K562 (cell line): ENCODE data around the gene VSIG10L. TPM values are rescaled to one million over a fixed set of nuclear protein-coding genes. Genes with fewer than 3 reads are reported as not detected.

ENCODE experiments used
- BRD9 ChIP-seq: fragments of 450-650 bp; IDR thresholded peaks from 2 replicates; pipeline ENCODE4 v1.6.1; 2018; ENCODE audit warnings: low read depth; ENCODE audit not compliant: partially characterized antibody
- CBX5 ChIP-seq: IDR thresholded peaks from 2 replicates; pipeline ENCODE4 v1.6.1; 2014; ENCODE audit warnings: low read depth, borderline replicate concordance
- E2F6 ChIP-seq, 2 experiments: IDR thresholded peaks; 2 replicates each; pipeline ENCODE4 v1.6.1; 2011; ENCODE audit warnings: borderline replicate concordance in 1 of 2, control low read depth in 1 of 2, low read depth in 1 of 2, low read length in 1 of 2, mild to moderate bottlenecking in 1 of 2, mixed read lengths in 1 of 2, moderate library complexity in 1 of 2; ENCODE audit not compliant: insufficient read depth in 1 of 2, insufficient read length in 1 of 2, poor library complexity in 1 of 2, severe bottlenecking in 1 of 2; ENCODE audit errors: extremely low read depth in 1 of 2
- ELF1 ChIP-seq: fragments of 200-800 bp; sonication (Bioruptor generic); IDR thresholded peaks from 2 replicates; pipeline ENCODE4 v1.6.1; 2016; ENCODE audit warnings: missing genetic modification characterization, missing compliant biosample characterization
- ELF4 ChIP-seq: fragments of 450-650 bp; formaldehyde crosslinking; IDR thresholded peaks from 2 replicates; pipeline ENCODE4 v1.4.0; 2022; ENCODE audit warnings: missing genetic modification characterization
- FOXM1 ChIP-seq, 2 experiments: fragments of 450-650 bp in 1 of 2; sonication (generic) in 1 of 2; formaldehyde crosslinking in 1 of 2; IDR thresholded peaks; 2 replicates each; pipeline versions ENCODE4 v1.6.1 to v1.9.0; 2017 to 2022; ENCODE audit warnings: low read depth in 2 of 2, mild to moderate bottlenecking in 2 of 2, missing genetic modification reagents in 1 of 2, moderate library complexity in 1 of 2
- GATAD2A ChIP-seq: fragments of 450-650 bp; IDR thresholded peaks from 2 replicates; pipeline ENCODE4 v1.6.1; 2017
- HEY1 ChIP-seq: fragments of 250-450 bp; sonication (Bioruptor Pico); IDR thresholded peaks from 2 replicates; pipeline ENCODE4 v1.5.0; 2020; ENCODE audit warnings: mild to moderate bottlenecking, moderate library complexity, borderline replicate concordance
- HNRNPH1 ChIP-seq: fragments of 200-400 bp; formaldehyde crosslinking; optimal IDR thresholded peaks from 2 replicates; pipeline ENCODE3; 2017; ENCODE audit warnings: low read depth, mild to moderate bottlenecking, low read length, moderate library complexity
- HNRNPUL1 ChIP-seq: fragments of 200-400 bp; formaldehyde crosslinking; IDR thresholded peaks from 2 replicates; pipeline ENCODE4 v1.6.1; 2017; ENCODE audit warnings: low read length
- IRF2 ChIP-seq: sonication (generic); formaldehyde crosslinking; IDR thresholded peaks from 2 replicates; pipeline ENCODE4 v1.8.1; 2022; ENCODE audit warnings: mild to moderate bottlenecking, missing genetic modification reagents
- MAFG ChIP-seq: fragments of 450-650 bp; conservative IDR thresholded peaks from 2 replicates; pipeline ENCODE4 v1.6.1; 2016; ENCODE audit warnings: missing genetic modification characterization, missing compliant biosample characterization
- NFIC ChIP-seq: fragments of 450-650 bp; IDR thresholded peaks from 2 replicates; pipeline ENCODE4 v1.6.1; 2017; ENCODE audit warnings: mild to moderate bottlenecking, inconsistent platforms
- NFYB ChIP-seq: IDR thresholded peaks from 2 replicates; pipeline ENCODE4 v1.6.1; 2011; ENCODE audit warnings: mild to moderate bottlenecking, moderate library complexity; ENCODE audit not compliant: insufficient read length; ENCODE audit errors: extremely low read depth
- NR2F6 ChIP-seq: fragments of 450-650 bp; formaldehyde crosslinking; IDR thresholded peaks from 2 replicates; pipeline ENCODE4 v1.4.0; 2020; ENCODE audit warnings: mild to moderate bottlenecking
- RCOR1 ChIP-seq, 2 experiments: IDR thresholded peaks; 2 replicates each; pipeline ENCODE4 v1.6.1; 2012; ENCODE audit warnings: low read depth in 2 of 2, low read length in 2 of 2, borderline replicate concordance in 1 of 2, improper control_type of control experiment in 1 of 2
- SMARCE1 ChIP-seq: fragments of 450-650 bp; IDR thresholded peaks from 2 replicates; pipeline ENCODE4 v1.7.1; 2016; ENCODE audit warnings: mild to moderate bottlenecking
- ZBTB2 ChIP-seq: fragments of 450-650 bp; IDR thresholded peaks from 2 replicates; pipeline ENCODE4 v1.6.1; 2016; ENCODE audit warnings: antibody characterized with exemption
- ZBTB7A ChIP-seq: IDR thresholded peaks from 2 replicates; pipeline ENCODE4 v1.6.1; 2011; ENCODE audit warnings: low read depth, mild to moderate bottlenecking, low read length, moderate library complexity, borderline replicate concordance; ENCODE audit not compliant: control insufficient read depth
- ZEB2 ChIP-seq: fragments of 450-650 bp; IDR thresholded peaks from 2 replicates; pipeline ENCODE4 v1.6.1; 2016
- ZNF124 ChIP-seq: sonication (generic); formaldehyde crosslinking; IDR thresholded peaks from 2 replicates; pipeline ENCODE4 v1.8.1; 2022; ENCODE audit warnings: missing genetic modification reagents
- ZNF140 ChIP-seq: fragments of 250-450 bp; sonication (Bioruptor Pico); IDR thresholded peaks from 2 replicates; pipeline ENCODE4 v1.8.0; 2021; ENCODE audit warnings: moderate library complexity, mild to moderate bottlenecking, inconsistent platforms
- polyA plus RNA-seq, 8 experiments: library from polyadenylated mRNA; depleted of rRNA in 4 of 8; stranded (reverse) in 5 of 8; unstranded in 3 of 8; fragments of >200 nt; fragmentation: Nextera tagmentation in 2 of 8; fragmentation: Illumina TruSeq in 1 of 8; extraction: Ambion mirVana in 2 of 8; extraction: Trizol in 1 of 8; gene quantifications; 2 replicates each; pipeline versions ENCODE4 v1.2.1 to v1.2.3, GENCODE V29; 2011 to 2014; ENCODE audit warnings: inconsistent platforms in 1 of 8, missing spikeins in 1 of 8
- total RNA-seq, 7 experiments: library from RNA; depleted of rRNA in 6 of 7; stranded (reverse); fragments of >200 nt in 6 of 7; fragmentation: Illumina TruSeq in 2 of 7; extraction: Trizol in 2 of 7; gene quantifications; 2 replicates each; pipeline versions ENCODE4 v1.2.1 to v1.2.3, GENCODE V29; 2011 to 2021; ENCODE audit warnings: low replicate concordance in 1 of 7
- TF ChIP-seq, protein P1 (sequence below): sonication (generic); formaldehyde crosslinking; IDR thresholded peaks from 2 replicates; pipeline ENCODE4 v1.8.0; 2022; ENCODE audit warnings: mild to moderate bottlenecking, missing genetic modification reagents
- TF ChIP-seq, protein P2 (sequence below), 2 experiments: fragments of 450-650 bp; IDR thresholded peaks; 2 replicates each; pipeline ENCODE4 v1.6.1; 2016

Gene VSIG10L
- total and polyA plus RNA-seq, 9 of the 15 experiments (the other 6 are each of a cell fraction or from before 2014, with no cell fraction given) = 1.1 to 7.6 (median 2.2) TPM

- TF ChIP-seq E2F6 (IDR thresholded peaks at IDR 0.05; ENCODE audit: borderline replicate concordance in 1 of 2, extremely low read depth in 1 of 2, insufficient read depth in 1 of 2, insufficient read length in 1 of 2, low read depth in 1 of 2, low read length in 1 of 2, poor library complexity in 1 of 2, severe bottlenecking in 1 of 2) = peak in 1 of 2 experiments; percentile 61
- 0 out of 2 replicates have a peak, but pooled peaks have one; percentile 76 for TF ChIP-seq ZNF124
- no peak for TF ChIP-seq ZBTB2
- TF ChIP-seq GATAD2A = no peak
- TF ChIP-seq ZNF140 (CRISPR knock-in tag) = no peak
- TF ChIP-seq ELF4 (CRISPR knock-in tag) = no peak
- TF ChIP-seq HNRNPUL1 = no peak
- TF ChIP-seq, protein P1, sequence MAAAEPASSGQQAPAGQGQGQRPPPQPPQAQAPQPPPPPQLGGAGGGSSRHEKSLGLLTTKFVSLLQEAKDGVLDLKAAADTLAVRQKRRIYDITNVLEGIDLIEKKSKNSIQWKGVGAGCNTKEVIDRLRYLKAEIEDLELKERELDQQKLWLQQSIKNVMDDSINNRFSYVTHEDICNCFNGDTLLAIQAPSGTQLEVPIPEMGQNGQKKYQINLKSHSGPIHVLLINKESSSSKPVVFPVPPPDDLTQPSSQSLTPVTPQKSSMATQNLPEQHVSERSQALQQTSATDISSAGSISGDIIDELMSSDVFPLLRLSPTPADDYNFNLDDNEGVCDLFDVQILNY (CRISPR knock-in tag) = no peak
- no peak for TF ChIP-seq HEY1 (CRISPR knock-in tag)
- TF ChIP-seq, protein P2, sequence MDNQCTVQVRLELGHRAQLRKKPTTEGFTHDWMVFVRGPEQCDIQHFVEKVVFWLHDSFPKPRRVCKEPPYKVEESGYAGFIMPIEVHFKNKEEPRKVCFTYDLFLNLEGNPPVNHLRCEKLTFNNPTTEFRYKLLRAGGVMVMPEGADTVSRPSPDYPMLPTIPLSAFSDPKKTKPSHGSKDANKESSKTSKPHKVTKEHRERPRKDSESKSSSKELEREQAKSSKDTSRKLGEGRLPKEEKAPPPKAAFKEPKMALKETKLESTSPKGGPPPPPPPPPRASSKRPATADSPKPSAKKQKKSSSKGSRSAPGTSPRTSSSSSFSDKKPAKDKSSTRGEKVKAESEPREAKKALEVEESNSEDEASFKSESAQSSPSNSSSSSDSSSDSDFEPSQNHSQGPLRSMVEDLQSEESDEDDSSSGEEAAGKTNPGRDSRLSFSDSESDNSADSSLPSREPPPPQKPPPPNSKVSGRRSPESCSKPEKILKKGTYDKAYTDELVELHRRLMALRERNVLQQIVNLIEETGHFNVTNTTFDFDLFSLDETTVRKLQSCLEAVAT (IDR thresholded peaks at IDR 0.05) = no peak
- TF ChIP-seq BRD9 = no peak
- TF ChIP-seq RCOR1 (IDR thresholded peaks at IDR 0.05; ENCODE audit: borderline replicate concordance in 1 of 2, low read depth in 2 of 2, low read length in 2 of 2) = no peak
- 0 out of 2 replicates have a peak, but pooled peaks have one; percentile 39 for TF ChIP-seq SMARCE1
- TF ChIP-seq NFIC = no peak
- no peak for TF ChIP-seq NR2F6 (CRISPR knock-in tag)
- no peak for TF ChIP-seq ZEB2
- no peak for TF ChIP-seq FOXM1 (IDR thresholded peaks at IDR 0.05; ENCODE audit: low read depth)
- TF ChIP-seq FOXM1 (CRISPR knock-in tag; IDR thresholded peaks at IDR 0.05; ENCODE audit: low read depth) = no peak
- TF ChIP-seq CBX5 = no peak
- TF ChIP-seq IRF2 = no peak
- TF ChIP-seq NFYB = no peak
- no peak for TF ChIP-seq HNRNPH1
- peak; percentile 64; the same call in 1 of the 2 replicates for TF ChIP-seq ZBTB7A
- no peak for TF ChIP-seq ELF1 (tag)
- no peak for TF ChIP-seq MAFG (tag)
These were observed 26.7 kb upstream of the VSIG10L start, which contains the start of gene CLDND2 (continued) for GRCh38 chr19:51368366-51369282.
